ENCODE results near the gene LRRFIP1.
A peak's percentile ranks its signal among the peaks of the same experiment; 100 is the strongest.
"Not testable (repeated sequence)": the region's sequence is repeated elsewhere in the genome, so short reads cannot be mapped to it uniquely, and the experiment has no call there.

Gene LRRFIP1

GRCh38 chr2:237666606-237667005 lies 39.2 kb downstream of the LRRFIP1 start:
- no peak for DNase-seq

DNA sequence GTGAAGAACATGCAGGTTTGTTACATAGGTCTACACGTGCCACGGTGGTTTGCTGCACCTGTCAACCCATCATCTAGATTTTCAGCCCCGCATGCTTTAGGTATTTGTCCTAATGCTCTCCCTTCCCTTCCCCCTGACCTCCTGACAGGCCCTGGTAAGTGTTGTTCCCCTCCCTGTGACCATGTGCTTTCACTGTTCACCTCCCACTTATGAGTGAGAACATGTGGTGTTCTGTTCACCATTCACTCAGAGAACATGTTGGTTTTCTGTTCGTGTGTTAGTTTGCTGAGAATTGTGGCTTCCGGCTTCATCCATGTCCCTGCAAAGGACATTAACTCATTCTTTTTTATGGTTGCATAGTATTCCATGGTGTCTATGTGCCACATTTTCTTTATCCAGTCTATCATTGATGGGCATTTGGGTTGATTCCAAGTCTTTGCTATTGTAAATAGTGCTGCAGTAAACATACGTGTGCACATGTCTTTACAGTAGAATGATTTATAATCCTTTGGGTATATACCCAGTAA lies 39.7 kb downstream of the LRRFIP1 start:
- not testable (repeated sequence) for DNase-seq

- DNase-seq: no peak
Measured at GRCh38 chr2:237667893-237668292, 40.5 kb downstream of the LRRFIP1 start.

GRCh38 chr2:237668440-237668839 lies 41.1 kb downstream of the LRRFIP1 start:
- DNase-seq: no peak

GRCh38 chr2:237669283-237669627 lies 41.9 kb downstream of the LRRFIP1 start:
- no peak for DNase-seq

GRCh38 chr2:237669628-237670392 lies 42.4 kb downstream of the LRRFIP1 start:
- DNase-seq: no peak

GRCh38 chr2:237670641-237671040 lies 43.3 kb downstream of the LRRFIP1 start:
- no peak for DNase-seq

DNA sequence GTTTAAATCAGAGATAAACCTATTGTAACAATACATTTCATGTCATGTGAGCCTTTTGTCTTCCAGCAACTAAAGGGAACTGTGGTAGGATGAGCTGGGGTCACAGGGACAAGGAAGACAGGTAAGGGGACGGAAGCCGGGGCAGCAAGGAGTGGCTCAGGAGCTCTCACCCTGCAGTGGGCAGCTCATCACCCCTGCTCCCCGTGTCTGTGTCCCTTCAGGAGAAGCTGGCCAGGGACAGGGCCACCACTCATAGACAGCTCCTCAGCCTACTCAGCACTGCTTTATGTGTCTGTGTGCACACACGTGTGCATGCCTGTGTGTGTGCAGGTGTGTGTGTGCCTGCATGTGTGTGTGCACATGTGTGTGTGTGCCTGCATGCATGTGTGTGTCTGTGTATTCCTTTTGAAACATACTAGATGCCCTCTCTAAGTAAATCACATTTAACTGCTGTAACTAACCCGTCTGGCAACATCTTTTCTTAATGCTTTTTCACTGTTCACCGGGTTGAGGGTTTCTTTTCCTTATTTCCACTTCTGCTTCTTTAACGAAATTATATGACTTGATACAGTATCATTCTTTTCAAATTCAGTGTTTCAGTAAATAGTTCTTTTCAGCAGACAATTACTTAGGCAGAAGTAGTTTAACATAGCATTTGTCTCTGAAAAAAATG lies 44.2 kb downstream of the LRRFIP1 start:
- no peak for DNase-seq

DNA sequence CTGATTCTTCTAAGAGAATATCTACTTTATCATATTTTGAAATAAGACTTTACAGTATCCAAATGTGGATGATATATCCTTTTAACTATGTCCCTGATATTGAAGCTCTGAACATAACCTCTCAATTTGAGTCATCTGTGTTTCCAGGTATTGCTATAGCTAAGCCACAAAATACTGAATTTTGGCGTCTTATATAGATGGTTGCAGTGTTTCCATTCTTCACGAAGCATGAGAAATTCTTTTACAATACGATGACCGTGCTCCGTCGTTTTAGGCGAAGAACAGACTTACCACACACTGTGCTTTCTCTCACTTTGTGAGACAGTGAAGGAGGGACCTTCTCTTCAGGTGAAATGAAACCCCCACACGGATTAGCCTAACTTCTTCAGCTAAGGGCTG lies 45.3 kb downstream of the LRRFIP1 start:
- no peak for DNase-seq

DNA sequence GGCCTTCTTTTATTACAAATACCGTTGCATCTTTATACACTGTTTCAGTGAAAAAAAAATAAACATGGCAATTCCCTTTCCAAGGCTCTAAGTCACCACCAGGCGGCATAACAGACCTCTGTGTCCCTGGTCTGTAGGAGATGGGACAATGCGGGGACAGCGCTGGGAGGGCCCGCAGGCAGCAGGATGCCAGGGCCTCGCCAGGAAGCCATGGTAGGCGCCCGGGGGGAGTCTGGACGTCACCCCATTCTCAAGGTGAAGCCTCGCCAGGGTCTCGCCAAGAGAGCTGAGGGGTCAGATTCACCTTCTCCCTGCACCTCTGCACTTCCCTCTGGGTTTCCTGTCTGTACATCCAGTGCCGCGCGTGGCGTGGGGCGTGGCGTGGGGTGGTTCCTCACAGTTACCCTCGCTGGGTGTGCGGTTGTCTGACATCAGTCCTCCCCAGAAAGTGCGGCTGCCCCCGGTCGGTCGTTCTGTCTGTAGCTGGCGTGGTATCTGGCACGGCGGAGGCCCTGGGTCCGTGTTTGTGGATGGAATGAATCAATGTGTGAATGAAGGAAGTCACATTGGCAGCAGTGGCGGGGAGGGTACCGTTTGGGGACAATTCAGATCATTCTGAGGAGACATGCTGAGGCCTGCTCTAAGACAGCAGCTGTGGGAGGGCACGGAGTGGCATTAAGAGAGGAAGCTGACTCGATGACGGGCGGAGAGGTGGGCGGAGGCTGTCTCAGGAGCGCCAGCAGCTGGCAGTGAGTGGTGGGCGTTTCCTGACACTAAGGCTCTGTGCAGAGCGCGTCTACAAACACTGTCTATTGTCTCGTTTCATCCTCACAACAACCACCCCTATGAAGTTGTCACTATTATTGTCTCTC lies 46.0 kb downstream of the LRRFIP1 start:
- peak; percentile 81 for DNase-seq

DNA sequence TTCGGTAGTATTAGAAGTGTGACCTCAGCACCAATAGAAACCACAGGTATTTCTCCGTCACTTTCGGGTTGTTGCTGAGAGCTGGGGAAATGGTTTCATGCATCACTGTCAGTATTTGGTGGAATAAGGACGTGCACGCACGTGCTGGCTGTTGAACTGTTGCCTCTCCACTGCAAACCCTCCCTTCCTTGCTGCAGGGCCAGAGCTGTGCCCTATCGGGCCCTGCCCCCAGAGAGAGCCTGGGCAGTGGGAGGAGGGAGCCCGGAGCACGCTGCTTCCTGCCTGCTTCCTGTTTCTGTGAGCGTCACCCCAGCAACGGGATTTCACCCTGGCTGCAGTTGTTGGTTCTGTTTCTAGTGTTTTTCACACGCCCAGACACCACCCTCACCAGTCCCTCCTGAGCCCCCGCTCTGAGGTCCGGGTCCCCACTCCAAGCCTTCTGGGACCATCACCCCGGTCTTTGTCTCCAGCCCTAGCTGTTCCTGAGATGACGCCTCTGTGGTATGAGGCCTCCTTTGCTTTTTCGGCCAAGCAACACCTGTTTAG lies 47.4 kb downstream of the LRRFIP1 start:
- DNase-seq: peak; percentile 69

DNA sequence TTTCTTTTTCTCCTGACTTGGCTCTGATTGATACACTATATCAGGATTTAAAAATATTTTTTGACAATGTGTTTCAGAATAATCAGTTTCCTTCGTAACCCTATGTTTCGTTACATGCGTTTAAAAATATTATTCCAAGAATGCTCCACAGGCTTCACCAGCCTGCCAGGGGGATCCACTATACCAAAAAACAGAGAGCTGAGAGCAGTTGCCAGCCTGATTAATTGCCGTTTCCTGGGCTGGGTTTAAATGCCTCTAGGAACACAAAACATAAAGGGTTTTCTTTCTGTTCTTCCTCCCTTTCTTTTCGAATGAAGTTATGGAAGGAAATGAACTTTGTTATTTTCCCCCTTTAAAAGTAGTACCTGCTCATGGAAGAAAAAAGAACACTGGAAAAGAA lies 47.9 kb downstream of the LRRFIP1 start:
- DNase-seq: no peak

- no peak for DNase-seq
Measured at GRCh38 chr2:237680702-237681478, 53.5 kb downstream of the LRRFIP1 start.

- no peak for DNase-seq
Measured at GRCh38 chr2:237682151-237682550, 54.8 kb downstream of the LRRFIP1 start.

DNA sequence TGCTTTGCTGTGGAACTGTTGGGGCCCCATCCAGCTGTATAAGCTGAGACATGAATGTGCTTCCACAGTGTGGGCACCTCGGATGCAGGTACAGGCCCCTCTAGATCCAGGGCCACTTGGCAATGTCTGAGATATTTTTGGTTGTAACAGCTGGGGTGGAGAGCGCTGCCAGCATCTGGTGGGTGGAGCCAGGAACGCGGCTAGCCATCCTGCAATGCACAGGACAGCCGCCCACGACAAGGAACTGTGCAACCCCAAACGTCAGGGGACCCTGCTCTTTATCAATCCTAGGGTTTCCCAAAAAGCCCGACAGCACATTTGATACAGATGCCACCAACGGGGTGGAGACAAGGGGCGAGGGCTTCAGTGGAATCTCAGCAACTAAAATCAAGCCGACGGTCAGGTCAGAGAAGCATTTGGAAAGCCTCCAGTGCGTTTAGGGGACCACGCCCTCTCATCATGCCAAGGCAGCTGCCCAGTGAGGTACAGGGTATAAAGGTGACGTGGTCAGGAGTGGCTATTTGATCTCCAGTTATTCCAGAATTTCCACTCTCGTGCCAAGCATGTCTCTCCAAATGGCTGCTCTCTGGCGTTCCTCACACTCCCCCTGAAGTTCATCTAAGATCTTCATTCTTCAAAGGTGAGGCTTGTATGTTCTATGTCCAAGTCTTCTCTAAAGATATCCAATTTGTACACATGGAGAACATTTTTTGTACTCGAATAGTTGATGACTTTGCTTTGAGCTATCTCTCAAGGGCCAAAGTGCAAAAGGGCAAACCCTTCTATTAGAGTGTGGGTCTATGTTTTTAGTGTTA lies 55.7 kb downstream of the LRRFIP1 start:
- DNase-seq: no peak

DNA sequence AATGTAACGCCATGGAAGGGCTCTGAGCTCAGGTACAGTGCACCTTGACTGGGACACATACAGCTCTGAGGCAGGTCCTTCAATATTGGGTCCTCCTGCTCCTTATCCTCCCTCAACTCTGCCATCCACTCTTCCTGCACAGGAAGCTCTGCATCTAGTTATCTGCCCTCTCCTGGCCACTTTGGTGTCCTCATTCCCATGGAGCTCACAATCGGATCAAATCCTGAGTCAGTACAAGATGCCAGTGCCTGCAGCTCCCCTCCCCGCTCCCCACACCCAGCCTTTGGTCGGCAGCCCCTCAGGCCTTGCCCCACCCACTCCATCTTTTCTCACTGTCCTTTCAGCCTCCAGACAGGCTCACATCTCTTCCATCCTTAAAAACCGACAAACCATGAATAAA lies 58.0 kb downstream of the LRRFIP1 start:
- DNase-seq: no peak

- no peak for DNase-seq
Measured at GRCh38 chr2:237686659-237687136, 59.3 kb downstream of the LRRFIP1 start.

DNA sequence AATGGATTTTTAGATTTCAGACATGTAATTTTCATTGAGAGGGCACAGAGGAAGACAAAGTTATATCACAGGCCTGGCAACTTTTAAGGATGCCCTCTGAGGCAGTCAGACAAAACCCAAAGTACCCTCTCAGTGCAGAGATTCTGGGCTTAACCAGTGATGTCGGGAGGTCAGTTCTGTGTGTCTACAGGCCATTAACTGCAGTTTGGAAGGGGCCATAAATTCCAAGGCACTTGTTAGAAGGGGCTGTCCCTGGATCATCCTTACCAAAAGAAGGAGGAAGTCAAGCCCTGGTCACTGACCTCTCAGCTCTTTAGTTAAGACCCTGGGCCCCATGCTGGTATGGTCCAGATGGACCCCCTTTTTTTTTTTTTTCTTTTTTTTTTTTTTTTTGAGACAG lies 60.7 kb downstream of the LRRFIP1 start:
- DNase-seq: no peak

DNA sequence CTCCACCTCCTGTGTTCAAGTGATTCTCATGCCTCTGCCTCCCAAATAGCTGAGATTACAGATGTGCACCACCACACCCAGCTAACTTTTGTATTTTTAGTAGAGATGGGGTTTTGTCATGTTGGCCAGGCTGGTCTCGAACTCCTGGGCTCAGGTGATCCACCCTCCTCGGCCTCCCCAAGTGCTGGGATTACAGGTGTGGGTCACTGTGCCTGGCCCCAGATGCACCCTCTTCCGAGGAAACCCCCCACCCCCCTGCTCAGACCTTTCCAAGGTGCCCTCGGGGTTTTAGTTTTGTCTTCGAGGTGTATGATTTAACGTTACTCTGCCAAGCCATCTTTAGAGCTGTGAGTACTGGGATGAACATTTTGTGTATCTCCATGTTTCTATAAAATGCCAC lies 61.2 kb downstream of the LRRFIP1 start:
- not testable (repeated sequence) for DNase-seq

- no peak for DNase-seq
Measured at GRCh38 chr2:237689336-237690131, 62.1 kb downstream of the LRRFIP1 start.

Data from effector CD8-positive, alpha-beta T cell (primary cell).